Measurements from ENCODE around the gene OR10H5.
"Not testable (repeated sequence)": the region's sequence is repeated elsewhere in the genome, so short reads cannot be mapped to it uniquely, and the experiment has no call there.

Gene OR10H5

GRCh38 chr19:15787611-15788155 is at the start of gene OR10H5:
Gene OR10H5 (plus strand): TSS chr19:15787661. CDS start chr19:15794049, 6,388 bp downstream.
- DNase-seq, result no peak

- DNase-seq, result no peak
Observed at GRCh38 chr19:15737722-15738121, 49.7 kb upstream of the OR10H5 start, which contains the start of gene OR10H3. Gene OR10H3 (plus strand): TSS chr19:15737985. CDS start chr19:15741393, 3,408 bp downstream.

- no peak for DNase-seq
Observed at GRCh38 chr19:15740785-15741184, 46.7 kb upstream of the OR10H5 start.

- no peak for DNase-seq
Observed at GRCh38 chr19:15748239-15748638, 39.2 kb upstream of the OR10H5 start.

- no peak for DNase-seq
Observed at GRCh38 chr19:15758379-15758778, 29.1 kb upstream of the OR10H5 start.

GRCh38 chr19:15759962-15760565 is 27.4 kb upstream of the OR10H5 start:
- DNase-seq, result no peak

GRCh38 chr19:15769586-15769985 is 17.9 kb upstream of the OR10H5 start:
- no peak for DNase-seq

GRCh38 chr19:15774159-15774558 is 13.3 kb upstream of the OR10H5 start:
- DNase-seq, result not testable (repeated sequence)

GRCh38 chr19:15775249-15775648 is 12.2 kb upstream of the OR10H5 start:
- DNase-seq, result no peak

- no peak for DNase-seq
Observed at GRCh38 chr19:15776264-15776663, 11.2 kb upstream of the OR10H5 start.

- no peak for DNase-seq
Observed at GRCh38 chr19:15776991-15777970, 10.2 kb upstream of the OR10H5 start.

- no peak for DNase-seq
Observed at GRCh38 chr19:15779756-15780476, 7.5 kb upstream of the OR10H5 start.

- no peak for DNase-seq
Observed at GRCh38 chr19:15780610-15781418, 6.6 kb upstream of the OR10H5 start.

GRCh38 chr19:15781661-15782060 is 5.8 kb upstream of the OR10H5 start:
- no peak for DNase-seq

- DNase-seq, result no peak
Observed at GRCh38 chr19:15782211-15782610, 5.2 kb upstream of the OR10H5 start.

- not testable (repeated sequence) for DNase-seq
Observed at GRCh38 chr19:15782896-15783295, 4.6 kb upstream of the OR10H5 start.

GRCh38 chr19:15788594-15789270 is 1.3 kb downstream of the OR10H5 start:
- DNase-seq, result no peak

- no peak for DNase-seq
Observed at GRCh38 chr19:15790096-15790495, 2.6 kb downstream of the OR10H5 start.

- DNase-seq, result not testable (repeated sequence)
Observed at GRCh38 chr19:15794279-15794678, 6.8 kb downstream of the OR10H5 start.

GRCh38 chr19:15810335-15810734 is 22.9 kb downstream of the OR10H5 start:
- DNase-seq, result no peak

- DNase-seq, result no peak
Observed at GRCh38 chr19:15811476-15811875, 24.0 kb downstream of the OR10H5 start.
